HG03175 (cell line): ENCODE measurements around the gene TNS3.

Source experiments
- ATAC-seq: cut with Tn5 transposase; IDR thresholded peaks from one replicate; pipeline ENCODE4 v1.9.1; 2021; ENCODE audit warnings: mild to moderate bottlenecking, moderate library complexity; ENCODE audit not compliant: unreplicated experiment

TNS3 gene

DNA sequence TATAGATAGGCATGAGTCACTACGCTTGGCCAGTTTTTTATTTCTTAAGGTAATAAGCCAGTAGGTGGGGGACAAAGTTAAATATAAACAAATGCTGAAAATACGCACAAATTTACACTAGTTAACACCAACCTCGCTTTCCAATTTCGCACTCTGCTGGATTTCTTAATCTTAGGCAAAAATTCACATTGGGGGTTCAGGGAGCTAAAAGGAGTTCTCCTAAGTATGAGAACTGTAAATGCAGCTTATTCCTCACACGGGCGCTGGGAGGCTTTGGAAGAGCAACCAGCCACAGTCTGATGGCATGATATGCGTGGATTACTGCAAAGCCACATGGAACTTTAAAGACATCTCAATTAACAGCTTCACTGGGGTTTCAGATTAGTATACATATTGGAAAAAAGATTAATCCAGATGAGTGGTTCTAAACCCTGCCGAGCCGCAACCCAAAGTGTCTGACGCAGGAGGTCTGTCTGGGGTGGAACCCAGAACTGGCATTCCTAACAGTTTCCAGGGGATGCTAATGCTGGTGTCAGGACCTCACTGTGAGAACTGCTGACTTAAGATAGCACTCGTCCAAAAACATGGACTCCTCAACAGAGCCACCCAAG is 16.2 kb downstream of the TNS3 start:
- ATAC-seq, result no peak

DNA sequence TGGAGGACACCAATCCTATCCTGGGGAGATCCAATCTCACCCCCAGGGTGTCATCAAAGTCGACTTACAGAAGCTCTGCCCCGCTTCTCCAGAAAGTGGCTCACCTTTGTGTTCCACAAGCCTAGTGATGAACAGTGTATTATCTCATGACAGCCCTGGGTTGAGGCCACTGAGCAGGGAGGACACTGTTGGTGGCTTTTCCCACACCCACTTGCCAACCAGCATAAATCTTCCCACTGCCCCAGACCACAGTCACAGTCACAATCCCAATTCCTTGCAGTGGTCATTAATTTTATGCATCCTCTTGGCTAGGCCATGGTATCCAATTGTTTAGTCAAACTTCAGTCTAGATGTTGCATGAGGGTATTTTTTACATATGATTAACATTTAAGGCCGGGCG is 18.4 kb downstream of the TNS3 start:
- no peak for ATAC-seq

DNA sequence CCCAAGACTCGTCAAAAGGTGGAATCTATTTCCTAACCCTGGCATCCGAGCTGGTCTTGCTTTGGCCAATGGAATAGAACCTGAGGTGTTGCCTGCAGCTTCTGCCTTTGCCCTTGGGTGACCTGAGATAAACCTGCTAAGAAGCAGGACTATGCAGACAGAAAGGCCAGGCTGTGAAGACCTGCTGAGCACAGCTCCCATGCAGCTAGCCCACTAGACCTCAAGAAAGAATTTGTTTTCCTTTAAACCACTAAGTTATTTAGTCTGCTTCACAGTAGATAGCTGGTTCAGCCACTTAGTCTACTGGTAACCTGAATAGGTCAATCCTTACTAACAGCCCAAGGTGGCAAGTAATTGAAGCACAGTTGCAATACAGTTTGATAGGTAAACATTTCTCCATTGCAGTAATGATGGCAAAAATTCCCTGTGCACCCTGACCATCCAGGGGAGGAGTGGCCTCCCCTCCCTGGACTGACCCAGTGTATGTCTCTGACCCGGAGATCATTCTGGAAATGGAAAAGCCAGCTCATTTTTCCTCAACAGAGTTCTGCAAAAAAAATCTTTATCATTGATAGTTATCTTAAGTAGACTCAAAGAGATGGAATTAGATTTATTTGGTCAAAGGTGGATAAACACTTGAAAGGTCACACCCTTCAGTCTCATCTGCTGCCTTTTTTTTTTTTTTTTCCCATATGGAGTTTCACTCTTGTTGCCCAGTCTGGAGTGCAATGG is 20.0 kb downstream of the TNS3 start:
- no peak for ATAC-seq

DNA sequence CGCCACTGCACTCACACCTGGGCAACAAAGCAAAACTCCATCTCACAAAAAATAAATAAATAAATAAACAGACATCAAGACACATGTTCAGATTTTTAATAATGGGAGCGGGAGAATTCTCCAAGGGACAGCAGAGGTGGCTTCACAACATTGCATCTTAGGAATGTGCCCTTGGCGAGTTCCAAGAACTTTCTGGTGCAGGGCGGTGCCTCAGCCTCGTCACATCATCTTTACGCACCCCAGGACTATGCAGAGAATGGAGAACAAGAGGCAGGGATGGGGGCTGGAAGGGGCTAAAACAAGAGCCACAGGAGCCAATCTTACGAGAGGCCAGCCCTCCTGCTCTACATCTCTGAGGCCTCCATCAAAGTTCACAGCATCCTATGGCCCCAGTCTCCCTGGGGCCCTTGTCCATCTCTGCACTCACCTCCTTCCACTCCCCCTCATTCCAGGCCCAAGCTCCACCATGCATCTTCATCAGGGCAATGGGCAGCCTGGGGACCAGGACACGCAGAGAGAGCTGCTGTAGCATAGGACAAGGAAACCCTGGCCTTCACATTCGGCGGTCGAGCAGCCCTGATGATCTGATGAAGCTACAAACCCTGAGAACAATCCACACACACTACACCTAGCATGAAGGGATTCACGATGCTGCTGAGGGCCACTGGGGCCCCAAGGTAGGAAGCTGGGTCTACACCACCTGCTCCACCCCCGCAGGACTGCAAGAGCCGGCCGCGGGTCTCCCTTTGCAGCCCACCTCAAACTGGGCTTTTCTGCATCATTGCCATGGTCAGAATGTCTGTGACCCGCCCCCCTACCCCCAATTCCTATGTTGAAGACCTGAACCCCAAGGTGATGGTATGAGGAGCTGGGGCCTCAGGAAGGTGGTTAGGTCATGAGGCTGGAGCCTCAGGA is 22.3 kb downstream of the TNS3 start:
- ATAC-seq, result no peak

DNA sequence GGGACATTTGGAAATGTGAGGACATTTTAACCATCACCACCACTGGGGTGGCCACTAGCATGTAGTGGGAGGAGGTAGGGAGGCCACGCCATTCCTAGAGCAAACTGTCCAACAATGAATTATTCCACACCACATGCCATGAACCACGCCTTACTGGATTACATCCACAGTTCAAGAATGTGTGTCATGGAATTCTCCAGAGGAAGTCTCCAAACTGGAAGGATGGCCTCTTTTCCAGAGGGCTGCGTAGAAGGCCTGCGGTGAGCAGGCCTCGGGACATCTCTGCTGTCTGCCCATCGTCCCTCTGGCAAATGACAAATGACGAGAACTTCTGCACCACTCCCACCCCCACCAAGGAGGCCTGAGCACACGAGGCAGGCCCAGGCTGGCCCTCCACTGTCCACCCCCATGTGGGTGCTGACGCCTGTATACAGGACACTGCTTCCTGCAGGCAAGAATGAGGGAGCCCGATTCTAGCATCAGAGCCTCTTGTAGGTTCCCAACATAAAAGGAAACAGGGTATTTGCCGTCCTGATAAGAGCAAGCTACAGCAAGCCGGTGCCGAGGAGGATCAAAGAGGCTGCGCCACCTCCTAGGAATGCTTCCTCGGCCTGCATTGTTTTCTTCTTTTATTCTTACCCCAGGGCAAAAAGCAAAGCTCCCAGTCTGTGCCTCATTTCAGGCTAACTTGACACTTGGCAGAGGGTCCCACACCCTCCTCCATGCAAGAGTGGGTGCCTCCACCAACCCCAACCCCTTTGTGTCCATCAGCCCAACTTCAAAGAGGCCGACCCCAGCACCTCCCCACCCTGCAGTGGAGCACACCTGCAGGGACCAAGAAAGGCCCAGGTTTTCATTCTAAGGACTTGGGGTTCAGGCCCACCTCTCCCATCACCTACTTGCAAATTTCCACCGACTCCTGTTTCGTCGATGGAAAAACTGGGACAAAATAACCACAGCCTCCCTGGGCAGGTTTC is 23.9 kb downstream of the TNS3 start:
- no peak for ATAC-seq

DNA sequence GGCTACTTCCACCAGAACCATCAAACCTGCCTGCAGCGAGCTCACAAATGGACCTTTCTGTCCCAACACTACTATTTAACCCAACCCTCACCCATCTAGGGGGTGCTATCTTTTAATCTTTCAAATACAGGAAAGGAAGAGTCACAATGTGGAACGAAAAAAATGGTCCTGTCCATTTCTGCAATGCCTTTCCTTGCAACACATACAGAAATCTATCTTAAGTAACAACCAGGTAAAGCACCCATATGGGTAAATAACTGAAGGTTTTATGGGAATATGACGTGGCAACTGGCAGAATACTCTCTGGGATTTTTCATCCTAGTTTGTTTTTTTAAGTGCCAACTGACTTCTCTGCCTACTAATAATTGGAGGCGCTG is 24.6 kb downstream of the TNS3 start:
- ATAC-seq, result no peak

DNA sequence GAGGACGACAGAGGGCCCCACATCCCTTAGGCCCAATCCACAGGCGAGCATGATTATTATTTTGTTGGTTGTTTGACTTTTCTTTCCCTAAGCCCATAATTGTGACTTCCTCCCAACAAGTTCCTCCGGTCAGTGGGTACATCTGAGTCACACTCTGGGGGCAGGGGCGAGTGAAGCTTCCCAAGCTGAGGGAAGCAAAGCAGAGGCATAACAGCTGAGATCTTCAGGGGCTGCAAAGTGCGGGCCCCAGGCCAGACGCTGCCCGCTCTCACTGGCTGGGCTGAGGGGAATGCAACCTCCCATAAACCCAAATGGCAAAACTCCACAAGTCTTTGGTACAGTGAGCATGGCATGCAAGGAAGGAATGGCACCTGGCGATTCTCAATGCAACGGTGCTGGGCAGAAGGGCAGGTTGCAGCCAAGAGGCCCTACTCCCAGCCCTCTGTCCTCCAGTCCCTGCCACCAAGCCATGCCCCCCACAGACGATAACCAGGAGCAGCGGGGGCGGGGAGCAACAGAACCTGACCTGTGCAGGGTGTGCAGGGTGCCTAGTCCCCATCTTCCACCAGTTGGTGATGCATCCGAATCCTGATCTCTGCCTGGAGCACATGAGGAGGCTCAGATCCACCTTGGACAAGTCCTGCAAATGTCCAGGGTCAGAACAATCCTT is 25.3 kb downstream of the TNS3 start:
- ATAC-seq, result no peak

DNA sequence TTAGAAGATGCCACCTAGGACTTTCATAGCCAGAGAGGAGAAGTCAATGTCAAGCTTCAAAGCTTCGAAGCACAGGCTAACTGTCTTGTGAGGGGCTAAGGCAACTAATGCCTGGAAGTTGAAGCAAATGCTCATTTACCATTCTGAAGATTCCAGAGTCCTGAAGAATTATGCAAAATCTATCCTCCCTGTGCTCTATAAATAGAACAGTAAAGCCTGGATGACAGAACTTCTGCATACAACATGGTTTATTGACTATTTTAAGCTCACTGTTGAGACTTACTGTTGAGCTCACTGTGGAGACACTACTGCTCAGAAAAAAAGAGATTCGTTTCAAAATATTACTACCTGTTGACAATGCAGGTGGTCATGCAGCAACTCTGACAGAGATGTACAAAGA is 28.6 kb downstream of the TNS3 start:
- ATAC-seq, result no peak

DNA sequence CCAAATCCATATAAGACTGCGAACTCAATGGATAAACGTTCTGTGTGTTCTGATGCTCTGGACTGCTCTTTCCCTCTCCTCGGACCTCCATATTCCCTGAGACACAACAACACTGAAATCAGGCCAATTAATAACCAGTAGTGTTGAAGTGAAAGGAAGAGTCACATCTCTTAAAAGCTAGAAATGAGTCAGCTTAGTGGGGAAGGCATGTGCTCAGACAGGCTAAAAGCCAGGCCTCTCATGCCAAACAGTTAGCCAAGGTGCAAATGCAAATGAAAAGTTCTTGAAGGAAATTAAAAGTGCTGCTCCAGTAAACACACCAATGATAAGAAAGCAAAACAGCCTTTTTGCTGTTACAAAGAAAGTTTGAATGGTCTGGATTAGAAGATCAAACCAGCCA is 29.3 kb downstream of the TNS3 start:
- peak; percentile 99 for ATAC-seq

DNA sequence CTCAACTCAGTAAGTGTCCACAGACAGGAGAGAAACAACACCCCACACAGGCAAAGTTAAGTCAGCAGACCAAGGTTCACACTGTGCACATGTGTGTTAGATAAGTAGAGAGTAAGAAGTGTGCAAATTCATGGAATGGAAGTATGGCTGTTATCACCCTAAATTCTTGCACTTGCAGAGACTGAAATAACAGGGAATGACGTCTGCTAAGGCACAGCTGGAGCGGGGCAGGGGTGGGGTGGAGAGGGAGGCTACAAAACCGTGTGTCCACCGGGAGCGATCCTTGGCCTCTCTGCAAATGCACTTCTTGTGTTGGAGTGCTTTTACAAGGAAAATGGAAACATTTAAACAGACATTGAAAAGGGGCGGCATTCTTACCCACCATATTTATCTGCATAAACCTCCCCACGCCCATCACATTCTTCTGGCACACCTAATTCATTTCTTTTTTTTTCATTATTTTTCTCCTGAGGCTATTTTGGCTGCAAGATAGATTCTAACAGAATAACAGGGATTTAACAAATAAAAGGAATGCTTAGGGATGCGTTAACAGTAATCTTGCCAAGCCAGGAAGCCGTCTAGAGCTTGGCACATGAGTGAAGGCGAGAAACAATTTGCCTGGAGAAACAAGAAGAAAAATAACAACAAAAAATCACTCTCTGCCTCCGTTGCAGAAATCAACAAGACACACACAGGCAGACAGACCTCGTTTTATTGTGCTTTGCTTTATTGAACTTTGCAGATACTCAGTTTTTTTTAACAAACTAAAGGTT is 30.1 kb downstream of the TNS3 start:
- no peak for ATAC-seq

DNA sequence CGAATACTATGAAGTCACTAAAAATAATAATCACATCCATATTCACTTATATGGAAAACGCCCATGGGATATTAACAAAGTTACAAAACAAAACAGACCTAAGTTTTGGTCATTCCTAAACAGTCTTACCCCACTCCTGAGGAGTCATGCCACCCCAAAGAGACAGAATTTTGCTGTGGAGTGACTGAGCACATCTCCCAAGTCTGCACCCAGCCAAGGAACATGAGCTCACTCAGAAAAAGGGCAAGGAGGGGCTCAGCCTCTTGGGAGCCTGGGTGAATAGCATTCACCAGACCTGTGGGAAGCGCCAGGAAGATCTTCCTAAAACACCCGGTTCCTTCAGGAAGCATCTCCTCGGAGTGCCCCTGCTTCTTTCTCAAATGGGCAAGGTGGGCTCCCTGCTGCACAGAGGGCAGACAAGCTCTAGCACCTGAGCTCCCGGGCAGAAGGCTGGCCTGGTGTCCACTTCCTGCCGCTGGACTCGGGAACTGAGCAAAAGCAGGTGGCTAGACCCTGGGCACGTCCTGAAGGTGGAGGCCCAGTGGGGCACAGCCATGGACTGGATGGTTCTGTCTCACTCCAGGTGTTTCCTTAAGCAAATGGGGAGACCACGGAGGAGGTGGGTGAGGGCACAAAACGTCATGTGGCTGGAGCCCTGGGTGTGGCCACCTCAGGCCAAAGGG is 31.0 kb downstream of the TNS3 start:
- no peak for ATAC-seq

DNA sequence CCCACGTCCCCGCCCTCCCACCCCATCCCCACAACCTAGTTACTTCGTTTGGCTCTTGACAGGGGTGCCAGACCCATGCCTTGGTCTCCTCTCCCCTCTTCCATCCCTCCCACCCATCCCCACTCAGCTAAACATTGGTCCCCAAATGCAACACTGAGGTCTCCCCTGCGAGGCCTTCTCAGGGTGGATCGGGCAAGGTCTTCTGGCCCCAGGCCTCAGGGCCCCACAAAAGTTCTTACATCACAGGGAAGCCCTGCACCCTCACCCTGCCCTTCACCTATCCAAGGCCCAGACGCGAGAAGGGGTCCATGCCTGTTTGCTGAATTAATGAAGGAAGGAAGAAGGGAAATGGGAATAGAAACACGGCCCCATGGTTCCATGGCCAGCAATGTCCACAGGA is 32.0 kb downstream of the TNS3 start:
- ATAC-seq, result no peak

DNA sequence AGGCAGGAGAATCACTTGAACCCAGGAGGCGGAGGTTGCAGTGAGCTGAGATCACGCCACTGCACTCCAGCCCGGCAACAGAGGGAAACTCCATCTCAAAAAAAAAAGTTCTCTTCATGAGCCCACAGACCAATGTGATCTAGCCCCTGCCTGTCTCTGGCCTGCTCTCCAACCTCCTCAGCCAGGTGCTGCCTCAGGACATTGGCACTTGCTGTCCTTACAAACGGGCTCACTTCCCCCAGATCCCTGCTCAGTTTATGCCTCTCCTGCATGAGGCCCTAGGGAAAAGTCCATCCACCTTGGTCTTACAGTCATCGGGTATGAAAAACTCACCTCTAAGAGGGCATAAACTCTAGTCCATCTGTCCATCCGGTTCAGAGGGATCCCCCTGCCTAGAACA is 32.5 kb downstream of the TNS3 start:
- ATAC-seq, result no peak

DNA sequence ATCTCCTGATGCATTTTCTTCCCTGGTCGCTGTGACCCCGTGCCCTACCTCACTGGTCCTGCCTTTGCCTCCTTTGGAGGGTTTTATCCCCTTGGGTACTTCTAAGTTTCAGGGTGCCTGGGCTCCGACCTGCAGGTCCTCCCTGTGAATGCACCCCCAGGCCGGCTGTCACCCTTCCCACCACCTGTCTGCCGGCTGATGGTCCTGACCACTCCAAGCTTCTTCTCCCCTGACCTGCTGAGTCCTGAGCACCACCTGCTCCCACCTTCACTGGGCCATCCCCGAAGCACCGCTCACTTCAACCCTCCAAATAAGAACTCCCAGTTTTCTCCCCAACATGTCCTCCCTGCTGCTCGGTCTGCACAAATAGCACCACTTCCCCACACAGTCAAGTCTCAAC is 33.4 kb downstream of the TNS3 start:
- ATAC-seq, result no peak

DNA sequence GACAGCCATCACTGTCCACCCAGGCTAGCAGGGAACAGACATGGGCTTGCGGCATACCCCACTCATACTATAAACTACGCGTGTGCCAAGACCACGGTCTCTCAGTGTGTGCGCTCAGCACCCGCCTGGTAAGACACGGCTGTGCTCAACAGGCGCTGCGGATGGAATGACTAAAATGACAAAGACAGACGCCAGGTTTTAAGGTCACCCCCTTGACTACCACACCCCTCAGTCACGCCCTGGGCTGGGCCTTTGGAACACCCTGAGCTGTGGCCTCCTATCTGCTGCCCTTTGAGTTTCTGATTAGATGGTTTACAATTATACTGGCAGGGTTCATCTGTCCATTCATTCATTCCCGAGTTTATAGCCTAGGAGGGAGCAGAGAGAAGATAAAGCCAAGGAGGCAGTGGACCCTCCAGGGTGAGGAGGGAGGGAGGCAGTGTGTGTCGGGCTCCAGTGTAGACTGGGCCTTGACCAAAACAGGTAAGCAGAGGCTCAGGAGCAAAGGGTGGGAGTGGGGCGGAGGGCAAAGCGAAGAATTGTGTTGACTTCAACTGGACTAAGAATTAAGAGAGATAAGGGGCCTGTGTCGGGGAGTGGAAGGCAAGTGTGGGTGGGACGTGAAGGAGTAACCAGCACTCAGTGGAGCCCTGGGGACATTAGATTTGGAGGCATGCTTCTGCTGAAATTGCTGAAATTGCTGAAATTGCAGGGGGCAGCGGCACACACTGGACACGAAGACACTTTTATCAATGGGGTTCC is 35.0 kb downstream of the TNS3 start:
- ATAC-seq, result no peak

DNA sequence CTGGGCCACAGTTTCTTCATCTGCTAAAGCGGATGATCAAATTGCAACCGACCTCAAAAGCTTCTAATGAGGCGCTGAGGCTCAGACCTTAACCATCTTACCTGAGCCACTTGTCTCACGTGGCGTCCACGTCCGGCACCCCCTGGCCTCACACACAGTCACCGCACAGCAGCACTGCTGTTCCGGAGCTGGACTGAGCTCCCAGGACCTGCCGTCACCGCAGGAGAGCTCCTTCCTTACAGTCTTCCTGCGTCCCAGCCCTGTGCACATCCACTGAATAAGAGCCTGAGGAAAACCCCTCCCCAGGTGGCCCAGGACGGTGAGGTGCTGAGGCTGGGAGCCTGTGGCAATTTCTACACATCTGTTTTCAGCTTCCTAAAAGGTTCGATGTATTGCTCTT is 35.7 kb downstream of the TNS3 start:
- no peak for ATAC-seq

DNA sequence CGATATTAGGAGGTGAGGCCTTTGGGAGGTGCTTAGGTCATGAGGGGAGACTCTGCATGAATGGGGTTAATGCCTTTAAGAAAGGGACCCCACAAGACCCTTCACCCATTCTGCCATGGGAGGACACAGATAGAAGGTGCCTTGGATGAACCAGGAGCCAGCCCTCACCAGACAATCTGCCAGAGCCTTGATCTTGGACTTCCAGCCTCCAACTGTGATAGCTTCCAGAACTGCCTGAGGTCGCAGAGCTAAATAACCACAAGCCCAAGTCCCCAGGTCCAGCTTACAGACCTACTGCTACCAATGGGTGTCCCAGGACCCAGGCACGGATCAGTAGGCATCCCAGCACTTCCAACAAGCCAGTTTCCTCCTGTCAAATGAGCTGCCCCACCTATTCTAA is 37.5 kb downstream of the TNS3 start:
- no peak for ATAC-seq

DNA sequence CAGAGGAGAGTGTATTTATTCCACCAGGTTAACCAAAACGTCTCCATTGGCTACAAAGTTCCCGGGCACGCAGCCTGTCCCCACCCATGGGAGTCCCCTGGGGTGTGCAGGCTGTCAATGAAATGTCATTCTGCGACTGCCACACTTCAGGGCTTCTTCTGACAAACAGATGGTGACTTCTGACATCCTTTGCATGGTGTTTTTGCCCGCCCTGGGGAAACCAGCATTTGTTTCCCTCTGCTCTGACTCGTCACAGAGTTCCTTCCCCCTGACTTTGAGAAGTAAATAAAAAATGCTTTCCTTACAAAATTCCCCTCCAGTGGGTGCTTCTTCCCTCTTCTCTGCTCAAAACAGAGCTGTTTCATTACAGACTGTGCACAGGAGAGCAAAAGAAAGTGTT is 38.2 kb downstream of the TNS3 start:
- ATAC-seq, result no peak
